Measurements from ENCODE around the gene AGPS.
"Not testable (repeated sequence)": the region's sequence is repeated elsewhere in the genome, so short reads cannot be mapped to it uniquely, and the experiment has no call there.

AGPS gene

GRCh38 chr2:177385151-177385550 lies 7.4 kb upstream of the AGPS start:
- DNase-seq (ENCODE audit: low read depth), result no peak

- DNase-seq (ENCODE audit: low read depth), result no peak
Measured at GRCh38 chr2:177391822-177392372, 676 bp upstream of the AGPS start.

- DNase-seq (ENCODE audit: low read depth), result no peak
Measured at GRCh38 chr2:177393203-177393755, 706 bp downstream of the AGPS start.

GRCh38 chr2:177393824-177394593 lies 1.4 kb downstream of the AGPS start:
- DNase-seq (ENCODE audit: low read depth), result no peak

DNA sequence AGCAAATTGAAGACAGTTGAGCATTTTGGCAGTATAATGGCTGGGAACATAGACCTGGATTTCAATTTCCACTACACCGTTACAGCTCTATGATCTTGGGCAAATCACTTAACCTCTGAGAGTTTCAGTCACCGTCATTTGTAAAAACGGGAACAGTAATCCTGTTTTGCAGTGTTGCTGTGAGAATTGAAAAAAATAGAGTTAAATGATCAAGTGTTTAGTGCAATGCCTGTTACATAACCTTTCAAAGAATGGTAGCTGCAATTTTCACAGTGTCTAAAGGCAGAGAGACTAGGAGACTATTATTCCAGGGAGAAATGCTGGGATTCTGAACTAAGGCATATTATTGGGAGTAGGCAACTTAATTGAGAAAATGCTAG lies 2.0 kb downstream of the AGPS start:
- no peak for DNase-seq (ENCODE audit: low read depth)

GRCh38 chr2:177395351-177396065 lies 2.9 kb downstream of the AGPS start:
- DNase-seq (ENCODE audit: low read depth), result no peak

GRCh38 chr2:177396703-177397460 lies 4.3 kb downstream of the AGPS start:
- no peak for DNase-seq (ENCODE audit: low read depth)

- no peak for DNase-seq (ENCODE audit: low read depth)
Measured at GRCh38 chr2:177397481-177398289, 5.1 kb downstream of the AGPS start.

- DNase-seq (ENCODE audit: low read depth), result no peak
Measured at GRCh38 chr2:177398290-177398683, 5.7 kb downstream of the AGPS start.

DNA sequence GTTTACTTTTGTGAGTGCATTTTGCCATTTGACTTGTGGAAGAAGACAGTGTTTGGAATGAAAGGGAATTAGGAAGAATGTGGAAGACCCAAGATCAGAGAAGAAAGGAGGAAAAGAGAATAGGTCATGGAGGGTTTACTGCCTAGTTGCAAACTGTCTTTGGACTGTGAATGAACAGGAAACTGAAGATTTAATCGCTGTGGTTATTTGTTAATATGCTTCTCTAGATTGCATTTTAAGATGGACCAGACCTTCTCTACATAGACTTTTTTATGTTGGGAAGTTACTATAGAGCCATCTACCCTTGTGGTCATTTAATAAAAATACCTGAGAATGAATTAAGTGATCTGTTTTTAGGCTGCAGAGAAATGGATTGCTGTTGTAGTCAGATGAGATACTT lies 6.2 kb downstream of the AGPS start:
- no peak for DNase-seq (ENCODE audit: low read depth)

DNA sequence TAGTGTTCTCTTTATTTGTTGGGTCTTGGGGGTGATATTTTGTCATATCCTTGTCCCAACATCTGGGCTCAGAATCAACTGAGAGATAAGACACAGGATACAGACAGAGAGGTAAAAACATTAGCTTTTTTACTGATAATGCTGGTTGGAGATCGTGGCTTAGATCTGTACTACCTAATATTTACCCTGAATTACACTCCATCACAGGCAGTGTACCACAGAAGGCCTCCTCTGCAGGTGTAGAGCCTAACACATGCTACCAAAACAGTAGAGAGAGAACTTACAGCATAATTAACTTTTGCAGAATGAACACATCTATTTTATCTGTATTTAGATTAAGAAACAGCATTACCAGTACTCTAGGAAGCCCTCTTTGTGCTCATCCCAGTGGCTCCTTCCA lies 6.8 kb downstream of the AGPS start:
- DNase-seq (ENCODE audit: low read depth), result no peak

DNA sequence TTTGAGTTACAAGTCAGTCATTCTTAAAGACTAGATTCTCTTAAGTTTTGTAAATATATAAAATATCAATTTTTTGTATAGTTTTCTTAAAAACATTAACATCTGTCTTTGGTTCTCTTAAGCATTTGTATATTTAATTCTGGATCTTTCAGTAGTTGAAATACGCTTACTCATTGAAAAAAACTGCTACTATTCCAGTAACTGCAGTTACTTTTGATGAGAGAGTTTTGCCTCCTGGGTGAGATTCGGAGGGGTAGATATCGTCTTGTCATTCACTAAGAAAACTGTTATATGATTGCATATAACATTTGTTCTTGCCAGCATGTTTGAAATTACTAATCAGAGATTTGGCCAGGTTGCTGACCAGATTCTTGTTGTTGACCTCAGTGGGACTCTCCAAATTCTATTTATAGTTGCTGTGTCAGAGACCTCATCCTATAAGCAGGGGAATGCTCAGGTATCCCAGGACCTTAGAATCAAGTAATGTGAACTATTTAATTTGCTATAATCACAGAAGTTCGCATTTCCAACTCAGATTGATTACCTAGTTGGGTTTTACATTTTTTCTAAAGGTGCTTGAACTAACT lies 7.9 kb downstream of the AGPS start:
- no peak for DNase-seq (ENCODE audit: low read depth)

DNA sequence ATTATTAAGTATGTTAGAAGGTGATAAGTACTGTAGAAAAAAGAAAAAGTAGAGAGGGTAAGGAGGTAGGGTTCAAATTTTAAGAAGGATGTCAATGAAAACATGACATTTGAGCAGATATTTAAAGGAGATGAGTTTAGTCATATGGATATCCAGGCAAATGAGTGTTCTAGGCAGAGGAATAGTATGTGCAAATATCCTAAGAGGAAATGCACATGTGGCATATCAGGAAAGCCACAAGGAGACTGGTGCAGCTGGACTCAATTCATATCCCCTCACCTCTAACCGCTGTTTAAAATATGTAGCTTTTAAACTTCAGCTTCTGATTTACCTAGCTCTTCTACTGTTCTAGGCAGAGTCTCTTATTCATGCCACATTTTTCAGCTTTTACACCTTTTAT lies 9.5 kb downstream of the AGPS start:
- no peak for DNase-seq (ENCODE audit: low read depth)

GRCh38 chr2:177403838-177404237 lies 11.3 kb downstream of the AGPS start:
- no peak for DNase-seq (ENCODE audit: low read depth)

DNA sequence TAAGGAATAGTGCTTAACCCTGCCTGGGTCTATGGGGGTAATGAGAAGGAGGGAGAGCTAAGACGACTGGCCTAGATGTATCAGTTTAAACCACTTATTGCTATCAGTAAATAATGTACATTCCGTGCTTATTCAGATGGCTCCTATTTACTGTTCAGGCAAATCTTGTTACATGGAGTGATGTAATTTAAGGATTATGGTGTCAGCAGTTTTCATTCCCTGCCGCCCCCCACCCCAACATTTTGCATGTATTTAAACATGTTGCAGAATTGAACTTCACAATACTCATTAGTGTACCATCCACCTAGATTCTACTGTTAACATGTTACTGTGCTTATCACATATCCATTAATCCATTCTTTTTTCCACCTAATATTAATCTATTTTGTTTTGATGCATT lies 11.7 kb downstream of the AGPS start:
- no peak for DNase-seq (ENCODE audit: low read depth)

GRCh38 chr2:177405029-177405692 lies 12.6 kb downstream of the AGPS start:
- no peak for DNase-seq (ENCODE audit: low read depth)

- no peak for DNase-seq (ENCODE audit: low read depth)
Measured at GRCh38 chr2:177406182-177406581, 13.6 kb downstream of the AGPS start.

GRCh38 chr2:177407031-177407430 lies 14.5 kb downstream of the AGPS start:
- DNase-seq (ENCODE audit: low read depth), result no peak

DNA sequence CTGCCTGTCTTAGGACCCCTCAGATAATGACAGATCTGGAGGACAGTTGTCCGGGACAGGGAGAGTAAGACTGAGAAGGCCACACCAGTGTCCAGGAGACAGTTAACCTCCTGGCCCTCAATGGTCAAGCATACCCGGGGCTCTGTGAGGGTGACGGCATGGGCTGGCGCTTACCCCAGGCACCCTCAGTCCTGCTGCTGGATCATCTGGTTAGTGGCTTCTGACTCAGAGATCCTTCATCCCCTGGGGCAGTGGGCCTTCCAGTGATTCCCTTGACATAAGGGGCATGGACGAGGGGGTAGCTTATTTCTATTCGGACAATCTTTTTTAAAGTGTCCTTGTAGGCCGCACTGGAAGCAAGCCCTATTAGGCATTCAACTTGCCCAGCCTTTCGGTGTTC lies 18.1 kb downstream of the AGPS start:
- DNase-seq (ENCODE audit: low read depth), result not testable (repeated sequence)

GRCh38 chr2:177413703-177414102 lies 21.1 kb downstream of the AGPS start:
- DNase-seq (ENCODE audit: low read depth), result no peak

DNA sequence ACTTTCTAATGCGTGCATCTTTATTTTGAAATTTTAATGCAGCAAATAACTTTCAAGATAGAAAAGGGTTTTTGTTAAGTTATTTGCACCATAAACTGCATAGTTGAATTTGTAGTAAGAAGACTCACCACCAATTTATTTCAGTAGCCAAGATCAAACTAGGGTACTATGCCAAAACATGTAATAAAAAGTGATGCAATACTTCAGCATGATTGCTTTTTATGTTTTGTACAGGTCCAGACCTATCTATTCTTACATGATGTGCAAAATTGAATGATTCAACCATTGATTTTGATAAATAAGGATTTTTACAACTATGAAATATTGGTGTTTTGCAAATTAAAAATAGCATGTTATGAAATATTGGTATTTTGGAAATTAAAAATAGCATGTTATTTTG lies 26.7 kb downstream of the AGPS start:
- DNase-seq (ENCODE audit: low read depth), result no peak
